Natural killer cell treated with Interleukin-12 subunit alpha and Interleukin-12 subunit beta and Interleukin-15 and Interleukin-18, amount 100 ng/mL, for 72 hours (primary cell): ENCODE measurements around the gene MYB. TPM values are rescaled to one million over a fixed set of nuclear protein-coding genes. Genes with fewer than 3 reads are reported as not detected.

ENCODE experiments used
- ATAC-seq, 2 donors: fragments of 150-1000 bp; cut with Tn5 transposase in 1 of 2; sonication (Bioruptor Pico), chemical (Tn5 transposase) in 1 of 2; 2 replicates each; pipeline ENCODE4 v1.10.0; 2021
- DNase-seq: peaks from one replicate; pipeline ENCODE4 v3.0.0; 2022; ENCODE audit warnings: low spot score
- H3K27ac Mint-ChIP-seq, 2 donors: 1 replicate in 1 of 2; 2 replicates in 1 of 2; pipeline ENCODE4 v1.8.0; 2022; ENCODE audit warnings: mixed read lengths in 2 of 2, mild to moderate bottlenecking in 1 of 2, moderate library complexity in 1 of 2
- H3K27me3 Mint-ChIP-seq, 2 donors: 1 replicate in 1 of 2; 2 replicates in 1 of 2; pipeline ENCODE4 v1.8.0; 2022; ENCODE audit warnings: mixed read lengths in 2 of 2
- H3K36me3 Mint-ChIP-seq: one replicate; pipeline ENCODE4 v1.8.0; 2022; ENCODE audit warnings: mixed read lengths
- H3K4me1 Mint-ChIP-seq, 2 donors: 1 replicate in 1 of 2; 2 replicates in 1 of 2; pipeline ENCODE4 v1.8.0; 2022; ENCODE audit warnings: low read depth in 2 of 2, mixed read lengths in 2 of 2, mild to moderate bottlenecking in 1 of 2
- H3K4me3 Mint-ChIP-seq: one replicate; pipeline ENCODE4 v1.8.0; 2022; ENCODE audit warnings: mixed read lengths
- H3K9me3 Mint-ChIP-seq: 2 replicates; pipeline ENCODE4 v1.8.0; 2022; ENCODE audit warnings: mixed read lengths
- total RNA-seq, 2 donors: library from RNA; stranded (reverse); gene quantifications; one replicate each; pipeline ENCODE4 v1.2.3, GENCODE V29; 2022

MYB gene
- total RNA-seq, 2 donors from 2014 or later: 66.1 to 145 TPM

DNA sequence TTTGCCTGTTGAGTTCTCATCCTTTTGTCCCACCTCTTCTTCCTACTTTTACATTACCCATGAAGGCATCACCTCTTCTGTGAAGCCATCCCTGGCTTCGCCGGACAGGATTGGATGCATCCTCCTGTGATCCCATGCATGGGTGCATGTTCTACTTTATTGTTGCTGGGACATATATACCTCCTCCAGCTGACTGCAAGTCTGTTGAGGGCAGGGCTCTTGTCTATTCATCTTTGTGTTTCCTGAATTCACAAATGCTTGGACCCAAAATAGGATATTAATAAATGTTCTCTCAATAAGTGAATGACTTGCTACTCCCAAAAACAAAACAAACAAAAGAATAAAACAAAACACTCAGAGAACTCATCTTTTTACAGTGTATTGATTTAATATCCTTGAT, 5.1 kb downstream of the MYB start:
- peak overlapping the region; percentile 54 for H3K4me3 Mint-ChIP-seq
- H3K36me3 Mint-ChIP-seq: peaks cover 43% of the 10 kb centered on the region
- H3K27ac Mint-ChIP-seq: peak overlapping the region in 1 of 2 donors; percentile 38
- DNase-seq: no peak
- no peak for ATAC-seq
- H3K9me3 Mint-ChIP-seq: no peaks in the 10 kb centered on the region
- H3K4me1 Mint-ChIP-seq: peaks cover 27 to 38% of the 10 kb centered on the region in 2 donors
- peaks cover 11 to 19% of the 10 kb centered on the region in 2 donors for H3K27me3 Mint-ChIP-seq

DNA sequence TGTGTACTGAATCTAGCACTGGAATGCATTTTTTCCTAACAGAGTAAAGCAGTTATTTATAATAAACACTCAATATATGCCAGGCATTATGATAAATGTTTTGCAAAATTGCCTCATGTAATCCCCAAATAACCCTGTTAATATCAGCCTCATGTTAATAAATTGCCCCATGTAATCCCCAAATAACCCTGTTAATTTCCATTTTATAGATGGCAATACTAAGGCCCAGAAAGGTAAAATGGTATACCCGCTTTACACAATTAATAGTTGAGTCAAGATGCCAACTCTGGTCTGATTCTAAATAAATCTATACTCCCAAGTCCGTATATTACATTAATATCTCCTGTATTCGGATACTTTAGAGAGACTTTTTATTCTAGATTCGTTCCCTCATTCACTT, 6.3 kb downstream of the MYB start:
- ATAC-seq (no peak), DNase-seq (no peak)
- Mint-ChIP-seq H3K27me3 (peaks cover 11 to 19% of the 10 kb centered on the region in 2 donors), H3K9me3 (no peaks in the 10 kb centered on the region), H3K4me3 (no peak overlapping the region), H3K27ac (no peak overlapping the region), H3K36me3 (peaks cover 44% of the 10 kb centered on the region), H3K4me1 (peaks cover 22 to 37% of the 10 kb centered on the region in 2 donors)

DNA sequence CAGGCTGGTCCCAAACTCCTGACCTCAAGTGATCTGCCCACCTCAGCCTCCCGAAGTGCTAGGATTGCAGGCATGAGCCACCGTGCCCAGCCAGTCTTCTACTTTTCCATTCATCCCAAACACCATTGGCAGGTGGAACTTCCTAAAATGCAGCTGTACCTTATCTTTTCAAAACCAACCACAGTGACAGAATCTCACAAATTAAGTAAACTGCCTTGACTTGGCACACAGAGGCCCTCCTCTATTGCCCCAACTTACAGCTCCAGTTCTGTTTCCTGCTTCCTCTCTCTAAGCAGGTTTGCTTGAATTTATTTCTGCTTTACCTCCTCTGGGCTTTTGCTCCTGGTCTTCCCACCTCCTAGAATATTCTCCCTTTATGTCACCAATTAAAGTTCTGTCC, 7.6 kb downstream of the MYB start:
- Mint-ChIP-seq H3K27ac (peak overlapping the region; percentile 47 to 65), H3K27me3 (peaks cover 11 to 19% of the 10 kb centered on the region in 2 donors), H3K4me1 (peaks cover 15 to 31% of the 10 kb centered on the region in 2 donors), H3K9me3 (no peaks in the 10 kb centered on the region), H3K36me3 (peaks cover 53% of the 10 kb centered on the region), H3K4me3 (peak overlapping the region; percentile 5)
- ATAC-seq (no peak), DNase-seq (no peak)

DNA sequence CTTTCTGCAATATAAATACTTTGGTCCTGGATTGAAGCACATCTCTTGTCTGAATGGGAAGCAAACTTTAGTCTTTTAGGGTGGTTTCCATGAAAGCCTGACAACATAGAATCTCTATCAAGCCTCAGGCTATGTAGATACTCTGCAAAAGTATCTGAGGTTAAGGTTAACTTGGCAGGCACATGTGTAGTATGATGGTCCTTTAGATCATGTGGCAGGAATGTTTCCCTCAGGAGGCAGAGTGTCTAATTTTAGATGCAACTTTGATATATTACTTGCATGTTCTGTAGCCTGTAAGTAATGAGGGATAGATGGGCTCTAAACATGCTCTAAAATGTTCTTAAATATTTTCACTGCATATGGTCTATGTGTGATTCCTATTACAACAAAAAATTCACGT, 8.2 kb downstream of the MYB start:
- ATAC-seq (no peak), DNase-seq (no peak)
- Mint-ChIP-seq H3K27me3 (peaks cover 11 to 19% of the 10 kb centered on the region in 2 donors), H3K4me3 (no peak overlapping the region), H3K27ac (peak overlapping the region in 1 of 2 donors; percentile 47), H3K4me1 (peaks cover 11 to 32% of the 10 kb centered on the region in 2 donors), H3K36me3 (peaks cover 59% of the 10 kb centered on the region), H3K9me3 (no peaks in the 10 kb centered on the region)

DNA sequence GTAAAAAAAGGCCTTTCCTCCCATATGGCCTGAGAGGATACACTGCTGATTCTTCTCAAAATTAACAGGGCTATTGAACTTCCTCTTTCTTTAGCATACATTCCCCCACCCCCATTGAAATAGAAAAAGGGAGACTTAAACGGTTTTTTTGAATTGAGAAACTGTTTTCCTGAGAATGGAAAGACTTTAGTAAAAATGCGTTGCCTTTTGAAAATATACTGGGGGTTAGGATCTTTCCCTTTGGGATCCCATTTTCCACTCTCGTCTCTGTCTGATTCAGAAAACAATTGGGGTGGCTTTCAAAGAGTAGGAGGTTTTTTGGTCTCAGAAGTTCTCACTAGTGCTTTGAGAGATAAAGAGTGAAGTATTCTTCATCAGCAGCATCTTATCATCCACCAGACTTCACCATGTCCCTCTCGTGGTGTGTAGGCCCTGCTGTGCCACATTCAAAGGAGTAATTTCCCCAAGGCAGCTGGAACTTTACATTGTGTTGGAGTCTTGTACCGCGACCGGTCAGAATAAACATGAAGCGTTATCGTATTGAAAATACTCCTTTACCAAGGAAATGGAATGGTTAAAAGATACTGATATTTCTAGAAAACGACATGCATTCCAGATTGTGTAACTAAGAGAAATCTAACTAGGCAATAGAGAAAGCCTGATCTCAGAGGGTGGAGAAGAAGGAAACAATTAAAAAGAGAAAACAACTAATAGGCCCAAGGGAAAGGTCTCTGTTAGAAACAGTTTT, 10.6 kb downstream of the MYB start:
- Mint-ChIP-seq H3K27me3 (peaks cover 8% of the 10 kb centered on the region in 2 donors), H3K36me3 (peaks cover 61% of the 10 kb centered on the region), H3K4me1 (peaks cover 12 to 23% of the 10 kb centered on the region in 2 donors), H3K4me3 (peak overlapping the region; percentile 7), H3K9me3 (no peaks in the 10 kb centered on the region), H3K27ac (peak overlapping the region in 1 of 2 donors; percentile 13)
- ATAC-seq: no peak
- no peak for DNase-seq

DNA sequence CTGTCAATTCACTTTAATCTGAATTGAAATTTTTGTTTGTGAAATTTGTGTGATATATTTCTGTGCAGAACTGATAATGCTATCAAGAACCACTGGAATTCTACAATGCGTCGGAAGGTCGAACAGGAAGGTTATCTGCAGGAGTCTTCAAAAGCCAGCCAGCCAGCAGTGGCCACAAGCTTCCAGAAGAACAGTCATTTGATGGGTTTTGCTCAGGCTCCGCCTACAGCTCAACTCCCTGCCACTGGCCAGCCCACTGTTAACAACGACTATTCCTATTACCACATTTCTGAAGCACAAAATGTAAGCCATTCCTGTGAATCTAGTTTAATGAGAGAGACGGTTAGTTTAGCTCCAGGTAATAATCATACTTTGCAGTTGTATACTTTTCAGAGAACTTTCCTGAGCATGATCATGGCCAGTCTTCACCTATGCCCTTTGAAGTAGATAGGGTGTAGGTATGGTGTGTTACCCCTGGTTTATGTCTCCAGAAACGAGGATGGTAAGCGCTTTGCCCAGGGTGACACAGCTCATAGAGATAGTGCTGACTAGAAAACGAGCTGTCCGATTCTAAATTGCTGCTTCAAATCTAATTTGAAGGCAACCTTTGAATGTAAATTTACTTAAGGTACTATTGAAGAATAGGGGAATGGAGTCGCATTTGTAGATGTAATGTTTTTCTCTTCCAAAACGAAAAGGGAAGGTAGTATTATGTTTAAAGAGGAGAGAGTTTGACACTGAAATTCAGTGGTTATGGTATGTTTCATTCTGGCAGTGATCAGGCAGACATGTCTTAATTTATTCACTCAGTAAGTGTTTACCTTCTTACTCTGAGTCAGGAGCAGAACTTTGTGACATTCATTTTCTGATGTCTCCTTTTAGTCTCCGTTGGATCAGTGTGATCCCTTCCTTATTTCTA, 11.4 kb downstream of the MYB start:
- peaks cover 67% of the 10 kb centered on the region for H3K36me3 Mint-ChIP-seq
- H3K4me3 Mint-ChIP-seq: no peak overlapping the region
- H3K9me3 Mint-ChIP-seq: no peaks in the 10 kb centered on the region
- ATAC-seq (no peak), DNase-seq (no peak)
- peak overlapping the region in 1 of 2 donors; percentile 32 for H3K27ac Mint-ChIP-seq
- peaks cover 12 to 29% of the 10 kb centered on the region in 2 donors for H3K4me1 Mint-ChIP-seq
- peaks cover 8% of the 10 kb centered on the region in 2 donors for H3K27me3 Mint-ChIP-seq

DNA sequence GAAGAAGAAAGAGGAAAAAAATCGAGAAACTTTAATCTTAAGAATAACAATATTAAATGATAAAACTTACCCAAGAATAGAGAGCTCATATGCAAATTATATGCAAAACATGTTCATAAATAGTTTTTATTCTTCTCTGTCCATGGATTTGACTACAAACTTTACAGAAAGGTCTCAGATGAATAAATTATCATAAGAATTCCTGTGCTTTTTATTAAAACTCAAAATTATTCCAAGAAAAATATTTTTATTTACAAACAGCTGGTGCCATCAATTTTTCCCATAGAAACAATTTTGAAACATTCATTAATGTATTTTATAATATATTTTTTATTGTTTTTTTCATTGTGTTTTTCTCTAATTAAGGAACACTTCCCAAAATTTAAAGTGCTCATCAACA, 12.1 kb downstream of the MYB start:
- Mint-ChIP-seq H3K27me3 (peaks cover 8% of the 10 kb centered on the region in 2 donors), H3K4me3 (no peak overlapping the region), H3K9me3 (no peaks in the 10 kb centered on the region), H3K4me1 (peaks cover 12 to 31% of the 10 kb centered on the region in 2 donors), H3K27ac (no peak overlapping the region), H3K36me3 (peaks cover 69% of the 10 kb centered on the region)
- DNase-seq (no peak), ATAC-seq (no peak)

DNA sequence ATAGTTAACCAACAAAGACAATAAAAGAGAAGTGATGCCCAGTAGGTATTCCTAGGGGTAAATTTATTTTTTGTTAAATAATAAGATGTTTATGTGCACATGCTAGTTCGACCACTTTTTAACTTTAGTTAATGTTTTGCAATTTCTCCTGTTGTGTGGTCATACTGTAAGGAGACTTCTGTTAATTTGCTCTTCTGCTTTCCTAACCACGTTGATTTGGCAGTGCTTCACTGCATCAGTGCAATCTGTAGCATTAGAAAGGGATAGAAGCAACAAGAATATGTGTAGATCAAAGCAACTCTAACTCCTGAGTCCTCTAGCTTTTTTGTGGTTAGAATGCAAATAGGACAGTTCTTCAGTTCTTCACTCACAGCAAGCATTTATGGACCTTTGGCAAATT, 13.9 kb downstream of the MYB start:
- peaks cover 4 to 22% of the 10 kb centered on the region in 2 donors for H3K4me1 Mint-ChIP-seq
- no peaks in the 10 kb centered on the region for H3K27me3 Mint-ChIP-seq
- no peaks in the 10 kb centered on the region for H3K9me3 Mint-ChIP-seq
- H3K4me3 Mint-ChIP-seq: no peak overlapping the region
- no peak overlapping the region for H3K27ac Mint-ChIP-seq
- ATAC-seq (no peak), DNase-seq (no peak)
- H3K36me3 Mint-ChIP-seq: peaks cover 56% of the 10 kb centered on the region

DNA sequence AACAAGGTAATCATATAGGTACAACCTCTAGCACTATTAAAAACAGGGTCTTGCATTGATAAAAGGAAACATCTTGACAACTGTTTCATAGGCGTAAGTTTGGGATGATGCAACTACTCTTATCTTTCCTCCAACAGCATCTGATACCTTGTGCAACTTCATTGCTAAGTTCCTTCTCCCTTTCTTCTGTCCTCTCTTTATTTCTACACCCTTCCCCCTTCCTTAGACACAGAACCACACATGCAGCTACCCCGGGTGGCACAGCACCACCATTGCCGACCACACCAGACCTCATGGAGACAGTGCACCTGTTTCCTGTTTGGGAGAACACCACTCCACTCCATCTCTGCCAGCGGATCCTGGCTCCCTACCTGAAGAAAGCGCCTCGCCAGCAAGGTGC, 14.4 kb downstream of the MYB start:
- ATAC-seq (no peak), DNase-seq (no peak)
- H3K27ac Mint-ChIP-seq: no peak overlapping the region
- no peaks in the 10 kb centered on the region for H3K9me3 Mint-ChIP-seq
- H3K36me3 Mint-ChIP-seq: peaks cover 58% of the 10 kb centered on the region
- no peaks in the 10 kb centered on the region for H3K27me3 Mint-ChIP-seq
- H3K4me3 Mint-ChIP-seq: peak overlapping the region; percentile 15
- H3K4me1 Mint-ChIP-seq: peaks cover 4 to 22% of the 10 kb centered on the region in 2 donors

DNA sequence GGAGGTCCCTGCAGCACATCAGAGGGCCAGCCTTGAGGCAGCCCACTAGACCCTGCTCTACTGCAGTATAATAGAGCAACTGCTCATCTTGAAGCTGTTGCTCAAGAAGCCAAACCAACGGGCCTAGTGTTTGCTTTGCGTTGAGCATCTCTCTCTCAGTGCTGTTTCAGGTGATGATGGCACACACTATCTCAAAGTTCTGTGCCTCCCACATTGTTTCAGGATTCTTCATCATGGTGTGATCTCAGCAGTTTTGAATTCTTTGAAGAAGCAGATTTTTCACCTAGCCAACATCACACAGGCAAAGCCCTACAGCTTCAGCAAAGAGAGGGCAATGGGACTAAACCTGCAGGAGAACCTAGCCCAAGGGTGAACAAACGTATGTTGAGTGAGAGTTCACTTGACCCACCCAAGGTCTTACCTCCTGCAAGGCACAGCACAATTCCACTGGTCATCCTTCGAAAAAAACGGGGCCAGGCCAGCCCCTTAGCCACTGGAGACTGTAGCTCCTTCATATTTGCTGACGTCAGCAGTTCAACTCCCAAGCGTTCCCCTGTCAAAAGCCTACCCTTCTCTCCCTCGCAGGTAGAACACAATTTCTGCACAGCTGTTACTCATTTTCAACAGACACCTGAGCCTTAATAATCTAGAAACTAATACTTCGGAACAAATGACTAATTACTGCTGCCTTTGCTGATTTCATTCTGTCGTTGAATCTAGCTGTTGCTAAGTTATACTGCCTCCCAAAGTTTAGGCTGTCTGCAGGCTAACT, 15.8 kb downstream of the MYB start:
- no peaks in the 10 kb centered on the region for H3K27me3 Mint-ChIP-seq
- peaks cover 54% of the 10 kb centered on the region for H3K36me3 Mint-ChIP-seq
- peak overlapping the region; percentile 29 for H3K4me3 Mint-ChIP-seq
- no peak for ATAC-seq
- H3K27ac Mint-ChIP-seq: peak overlapping the region in 1 of 2 donors; percentile 15
- peaks cover 4 to 19% of the 10 kb centered on the region in 2 donors for H3K4me1 Mint-ChIP-seq
- no peak for DNase-seq
- no peaks in the 10 kb centered on the region for H3K9me3 Mint-ChIP-seq

DNA sequence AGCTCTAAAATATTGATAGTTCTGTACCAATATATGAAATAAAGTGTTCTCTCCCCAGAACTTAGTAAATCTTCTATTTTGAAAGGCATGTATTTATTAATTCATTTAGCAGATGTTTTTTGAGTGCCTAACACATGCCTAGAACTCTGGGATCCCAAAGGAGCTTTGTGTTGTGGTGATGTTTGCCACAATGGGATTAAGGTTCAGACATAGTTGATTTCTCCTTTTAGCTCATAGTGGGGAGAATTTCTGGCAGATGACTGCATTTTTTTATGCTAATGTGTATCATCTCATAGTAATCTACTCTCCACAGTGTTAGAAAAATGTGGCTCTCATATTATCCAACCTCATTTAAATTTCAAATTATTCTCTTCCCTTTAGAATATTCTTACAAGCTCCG, 21.7 kb downstream of the MYB start:
- no peak for ATAC-seq
- Mint-ChIP-seq H3K27ac (peak overlapping the region in 1 of 2 donors; percentile 34), H3K27me3 (no peaks in the 10 kb centered on the region), H3K9me3 (no peaks in the 10 kb centered on the region), H3K36me3 (peaks cover 19% of the 10 kb centered on the region), H3K4me1 (no peaks in the 10 kb centered on the region), H3K4me3 (no peak overlapping the region)
- no peak for DNase-seq

DNA sequence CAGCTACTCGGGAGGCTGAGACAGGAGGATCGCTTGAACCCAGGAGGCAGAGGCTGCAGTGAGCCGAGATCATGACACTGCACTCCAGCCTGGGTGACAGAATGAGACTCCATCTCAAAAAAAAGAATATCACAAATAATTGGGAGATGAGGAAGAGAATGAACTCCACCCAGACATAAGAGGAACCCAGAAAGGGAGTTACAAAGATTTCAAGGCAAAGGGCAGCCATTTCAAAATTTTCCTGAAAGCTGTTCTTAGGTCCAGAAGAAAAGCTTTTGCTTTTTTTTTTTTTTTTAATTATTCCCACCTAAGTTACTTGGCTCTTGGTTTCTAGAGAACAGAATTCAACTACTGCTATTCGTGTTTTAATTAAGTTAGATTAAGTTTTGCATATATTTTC, 23.8 kb downstream of the MYB start:
- peaks cover 23% of the 10 kb centered on the region for H3K36me3 Mint-ChIP-seq
- no peak for DNase-seq
- no peaks in the 10 kb centered on the region for H3K27me3 Mint-ChIP-seq
- ATAC-seq: no peak
- H3K27ac Mint-ChIP-seq: no peak overlapping the region
- peaks cover 3 to 6% of the 10 kb centered on the region in 2 donors for H3K4me1 Mint-ChIP-seq
- no peaks in the 10 kb centered on the region for H3K9me3 Mint-ChIP-seq
- H3K4me3 Mint-ChIP-seq: no peak overlapping the region

DNA sequence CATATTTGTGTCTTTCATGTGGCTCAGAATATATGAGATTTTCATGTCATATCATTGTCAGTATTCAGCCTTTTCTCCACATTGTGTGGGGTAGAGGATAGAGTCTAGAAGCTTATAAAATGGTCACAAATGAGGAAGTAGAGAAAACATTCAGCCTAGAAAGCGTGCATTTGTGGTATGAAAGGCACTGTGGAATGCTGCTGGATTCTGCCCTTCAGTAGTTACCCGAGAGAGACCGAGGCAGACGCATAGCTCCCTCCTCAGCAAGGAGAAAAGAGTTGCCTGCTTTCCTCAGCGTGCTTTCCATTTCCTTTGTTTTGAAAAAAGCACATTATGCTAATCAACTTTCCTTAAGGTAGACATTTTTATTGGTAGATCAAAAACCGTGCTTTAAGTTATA, 28.7 kb downstream of the MYB start:
- H3K36me3 Mint-ChIP-seq: peaks cover 30% of the 10 kb centered on the region
- H3K27me3 Mint-ChIP-seq: no peaks in the 10 kb centered on the region
- DNase-seq: no peak

More for the DNA sequence above, 28.7 kb downstream of the MYB start:
- no peak for ATAC-seq
- Mint-ChIP-seq H3K27ac (peak overlapping the region; percentile 65 to 73), H3K9me3 (no peaks in the 10 kb centered on the region), H3K4me1 (peaks cover 29 to 39% of the 10 kb centered on the region in 2 donors), H3K4me3 (peak overlapping the region; percentile 64)
